Glomerular endothelial cell (primary cell): Measurements from ENCODE around the gene RRAD. TPM values are rescaled to one million over a fixed set of nuclear protein-coding genes. Genes with fewer than 3 reads are reported as not detected.
"Not testable (repeated sequence)": the region's sequence is repeated elsewhere in the genome, so short reads cannot be mapped to it uniquely, and the experiment has no call there.

Source experiments
- DNase-seq: peaks from one replicate; pipeline ENCODE4 v3.0.0-alpha.2; 2011; ENCODE audit warnings: low read depth, low spot score; ENCODE audit errors: extremely low read depth
- total RNA-seq: library from RNA; depleted of rRNA; stranded (reverse); fragments of >200 nt; gene quantifications from 2 replicates; pipeline ENCODE4 v1.2.3, GENCODE V29; 2015

Gene RRAD
- 7.2 and 9.3 TPM in 2 replicates for total RNA-seq

GRCh38 chr16:66925322-66925840 is at the start of gene RRAD:
TSS of gene RRAD (minus strand) at chr16:66925535. CDS start at chr16:66925179, 356 bp downstream.
- DNase-seq, result no peak

- not testable (repeated sequence) for DNase-seq
Observed at GRCh38 chr16:66974932-66975246, 49.6 kb upstream of the RRAD start.

- DNase-seq, result not testable (repeated sequence)
Observed at GRCh38 chr16:66974156-66974931, 49.0 kb upstream of the RRAD start.

GRCh38 chr16:66973716-66974115 is 48.4 kb upstream of the RRAD start:
- DNase-seq, result no peak

- DNase-seq, result no peak
Observed at GRCh38 chr16:66972983-66973382, 47.6 kb upstream of the RRAD start.

GRCh38 chr16:66970775-66971720 is 45.7 kb upstream of the RRAD start:
- DNase-seq, result no peak

- DNase-seq, result no peak
Observed at GRCh38 chr16:66968847-66969246, 43.5 kb upstream of the RRAD start.

- no peak for DNase-seq
Observed at GRCh38 chr16:66964049-66964448, 38.7 kb upstream of the RRAD start.

- DNase-seq, result no peak
Observed at GRCh38 chr16:66961914-66962313, 36.6 kb upstream of the RRAD start.

GRCh38 chr16:66961065-66961744 is 35.9 kb upstream of the RRAD start, which contains the start of gene CES3:
TSS of gene CES3 (plus strand) at chr16:66961266. CDS start at chr16:66961308, 42 bp downstream.
- peak; percentile 14 for DNase-seq

- no peak for DNase-seq
Observed at GRCh38 chr16:66960270-66960669, 34.9 kb upstream of the RRAD start.

- DNase-seq, result no peak
Observed at GRCh38 chr16:66959704-66960161, 34.4 kb upstream of the RRAD start.

- no peak for DNase-seq
Observed at GRCh38 chr16:66958857-66959703, 33.7 kb upstream of the RRAD start.

GRCh38 chr16:66956154-66956457 is 30.8 kb upstream of the RRAD start:
- not testable (repeated sequence) for DNase-seq

- not testable (repeated sequence) for DNase-seq
Observed at GRCh38 chr16:66955363-66956153, 30.2 kb upstream of the RRAD start.

- peak; percentile 41 for DNase-seq
Observed at GRCh38 chr16:66954097-66954659, 28.8 kb upstream of the RRAD start.

- no peak for DNase-seq
Observed at GRCh38 chr16:66953462-66954096, 28.2 kb upstream of the RRAD start.

- DNase-seq, result no peak
Observed at GRCh38 chr16:66952430-66953110, 27.2 kb upstream of the RRAD start.
